CD4-positive, alpha-beta T cell treated with Interleukin-1 beta for 1 hour (primary cell): Measurements from ENCODE around the gene TMBIM6.
"Not testable (repeated sequence)": the region's sequence is repeated elsewhere in the genome, so short reads cannot be mapped to it uniquely, and the experiment has no call there.

ENCODE experiments used
- DNase-seq, 2 donors: peaks; one replicate each; pipeline ENCODE4 v3.0.0-alpha.2; 2020 to 2022

Gene TMBIM6

GRCh38 chr12:49777800-49778748 lies 36.7 kb downstream of the TMBIM6 start:
- peak; percentile 67 to 75 for DNase-seq

- no peak for DNase-seq
Observed at GRCh38 chr12:49779581-49779980, 38.2 kb downstream of the TMBIM6 start.

GRCh38 chr12:49780914-49781313 lies 39.6 kb downstream of the TMBIM6 start:
- DNase-seq, result not testable (repeated sequence)

- DNase-seq, result peak in 1 of 2 donors; percentile 20
Observed at GRCh38 chr12:49783917-49784676, 42.7 kb downstream of the TMBIM6 start.

- DNase-seq, result no peak
Observed at GRCh38 chr12:49784756-49785409, 43.5 kb downstream of the TMBIM6 start.

GRCh38 chr12:49787672-49788071 lies 46.3 kb downstream of the TMBIM6 start:
- DNase-seq, result no peak

GRCh38 chr12:49789992-49790391 lies 48.6 kb downstream of the TMBIM6 start:
- no peak for DNase-seq

- DNase-seq, result no peak
Observed at GRCh38 chr12:49790741-49791555, 49.6 kb downstream of the TMBIM6 start.

GRCh38 chr12:49791700-49792099 lies 50.3 kb downstream of the TMBIM6 start:
- no peak for DNase-seq

GRCh38 chr12:49792181-49792970 lies 51.0 kb downstream of the TMBIM6 start:
- DNase-seq, result no peak

- no peak for DNase-seq
Observed at GRCh38 chr12:49792976-49793580, 51.7 kb downstream of the TMBIM6 start.

- no peak for DNase-seq
Observed at GRCh38 chr12:49793620-49794019, 52.3 kb downstream of the TMBIM6 start.

- DNase-seq, result no peak
Observed at GRCh38 chr12:49794021-49794420, 52.7 kb downstream of the TMBIM6 start.

- DNase-seq, result no peak
Observed at GRCh38 chr12:49794811-49795653, 53.7 kb downstream of the TMBIM6 start.

GRCh38 chr12:49795654-49796105 lies 54.3 kb downstream of the TMBIM6 start:
- no peak for DNase-seq

- no peak for DNase-seq
Observed at GRCh38 chr12:49796155-49796554, 54.8 kb downstream of the TMBIM6 start.

GRCh38 chr12:49796606-49797448 lies 55.5 kb downstream of the TMBIM6 start:
- no peak for DNase-seq

GRCh38 chr12:49797449-49797776 lies 56.1 kb downstream of the TMBIM6 start:
- peak in 1 of 2 donors; percentile 12 for DNase-seq

GRCh38 chr12:49798248-49798647 lies 56.9 kb downstream of the TMBIM6 start:
- no peak for DNase-seq
